Activated CD8-positive, alpha-beta T cell treated with anti-CD3 and anti-CD28 coated beads for 36 hours (primary cell): Measurements from ENCODE around the gene FGFRL1. TPM values are rescaled to one million over a fixed set of nuclear protein-coding genes. Genes with fewer than 3 reads are reported as not detected.

Source experiments
- ATAC-seq: fragments of 200-7000 bp; cut with Tn5 transposase; one replicate; pipeline ENCODE4 v1.10.0; 2021; ENCODE audit warnings: mild to moderate bottlenecking, moderate library complexity
- CTCF ChIA-PET: fragments of 350-600 bp; sonication (Branson Sonifier 250); formaldehyde crosslinking; loops from one replicate; lab custom pipeline; 2021; ENCODE audit warnings: antibody characterized with exemption; lab: Charles Lee
- POLR2A ChIA-PET: fragments of 350-600 bp; sonication (Branson Sonifier 250); formaldehyde crosslinking; loops from one replicate; lab custom pipeline; 2021; ENCODE audit warnings: antibody characterized with exemption; lab: Charles Lee
- DNase-seq: peaks from one replicate; pipeline ENCODE4 v3.0.0-alpha.2; 2020
- H3K27ac Mint-ChIP-seq: one replicate; pipeline ENCODE4 v1.8.0; 2021; ENCODE audit warnings: mild to moderate bottlenecking, mixed read lengths
- H3K27me3 Mint-ChIP-seq: one replicate; pipeline ENCODE4 v1.8.0; 2021; ENCODE audit warnings: mixed read lengths
- H3K36me3 Mint-ChIP-seq: one replicate; pipeline ENCODE4 v1.8.0; 2021; ENCODE audit warnings: low read depth, mixed read lengths
- H3K4me1 Mint-ChIP-seq: one replicate; pipeline ENCODE4 v1.8.0; 2021; ENCODE audit warnings: low read depth, mixed read lengths
- H3K4me3 Mint-ChIP-seq: one replicate; pipeline ENCODE4 v1.8.0; 2021; ENCODE audit warnings: mild to moderate bottlenecking, moderate library complexity, mixed read lengths
- H3K9me3 Mint-ChIP-seq: one replicate; pipeline ENCODE4 v1.8.0; 2021; ENCODE audit warnings: mixed read lengths
- intact Hi-C: fragments of 100-400 bp; cut with micrococcal nuclease; formaldehyde crosslinking; loops from one replicate; pipeline ENCODE4 v1.10.0; 2022
- total RNA-seq, 2 experiments: library from RNA; stranded (reverse); gene quantifications; one replicate each; pipeline ENCODE4 v1.2.3, GENCODE V29; 2021
- TF ChIP-seq, protein P1 (sequence below): fragments of 200-600 bp; IDR thresholded peaks from one replicate; pipeline ENCODE4 v1.8.0; 2022; ENCODE audit warnings: antibody characterized with exemption, mild to moderate bottlenecking

Gene FGFRL1
- total RNA-seq, 2 experiments from 2014 or later: 16.2 to 18.0 TPM

DNA sequence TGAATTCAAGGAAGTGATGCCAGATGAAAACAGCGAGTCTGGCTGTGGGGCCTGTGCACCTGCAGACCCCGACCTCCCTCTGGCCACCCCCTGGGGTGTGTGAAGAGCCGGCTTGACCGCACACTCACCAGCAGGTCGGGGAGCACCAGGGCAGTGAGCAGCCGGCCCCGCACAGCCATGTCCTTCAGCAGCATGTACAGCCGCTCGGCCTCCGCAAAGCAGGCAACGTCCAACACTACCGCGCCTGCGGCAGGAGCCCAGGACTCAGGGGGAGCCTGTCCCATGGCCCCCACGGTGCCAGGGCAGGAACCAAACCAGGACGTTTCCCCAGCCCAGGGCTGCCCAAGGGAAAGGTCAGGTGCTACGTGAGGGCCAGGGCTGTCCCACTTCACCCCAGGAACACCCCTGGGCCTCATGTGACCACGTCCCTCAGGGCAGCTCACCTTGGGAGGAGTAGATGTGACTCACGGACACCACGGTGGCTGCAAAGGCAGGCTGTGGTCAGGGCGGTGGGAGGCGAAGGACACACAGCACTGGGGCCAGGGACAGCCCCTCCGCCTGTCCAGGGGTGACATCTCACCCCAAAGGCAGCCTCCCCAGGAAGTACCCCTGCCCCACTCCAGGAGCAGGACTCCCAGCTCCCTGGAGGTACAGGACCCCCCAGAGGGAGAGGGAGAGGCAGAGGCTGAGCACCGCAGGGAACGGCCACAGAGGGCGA lies 46.2 kb upstream of the FGFRL1 start:
- Mint-ChIP-seq H3K4me1 (peaks cover under 1% of the 10 kb centered on the region), H3K27ac (no peak overlapping the region), H3K4me3 (no peak overlapping the region), H3K9me3 (no peaks in the 10 kb centered on the region), H3K27me3 (no peaks in the 10 kb centered on the region), H3K36me3 (no peaks in the 10 kb centered on the region)
- ATAC-seq (no peak), DNase-seq (no peak)
- POLR2A ChIA-PET: no interaction called here
- TF ChIP-seq, protein P1, sequence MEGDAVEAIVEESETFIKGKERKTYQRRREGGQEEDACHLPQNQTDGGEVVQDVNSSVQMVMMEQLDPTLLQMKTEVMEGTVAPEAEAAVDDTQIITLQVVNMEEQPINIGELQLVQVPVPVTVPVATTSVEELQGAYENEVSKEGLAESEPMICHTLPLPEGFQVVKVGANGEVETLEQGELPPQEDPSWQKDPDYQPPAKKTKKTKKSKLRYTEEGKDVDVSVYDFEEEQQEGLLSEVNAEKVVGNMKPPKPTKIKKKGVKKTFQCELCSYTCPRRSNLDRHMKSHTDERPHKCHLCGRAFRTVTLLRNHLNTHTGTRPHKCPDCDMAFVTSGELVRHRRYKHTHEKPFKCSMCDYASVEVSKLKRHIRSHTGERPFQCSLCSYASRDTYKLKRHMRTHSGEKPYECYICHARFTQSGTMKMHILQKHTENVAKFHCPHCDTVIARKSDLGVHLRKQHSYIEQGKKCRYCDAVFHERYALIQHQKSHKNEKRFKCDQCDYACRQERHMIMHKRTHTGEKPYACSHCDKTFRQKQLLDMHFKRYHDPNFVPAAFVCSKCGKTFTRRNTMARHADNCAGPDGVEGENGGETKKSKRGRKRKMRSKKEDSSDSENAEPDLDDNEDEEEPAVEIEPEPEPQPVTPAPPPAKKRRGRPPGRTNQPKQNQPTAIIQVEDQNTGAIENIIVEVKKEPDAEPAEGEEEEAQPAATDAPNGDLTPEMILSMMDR: no peak
- intact Hi-C loops: no loop called here
- CTCF ChIA-PET: no interaction called here

DNA sequence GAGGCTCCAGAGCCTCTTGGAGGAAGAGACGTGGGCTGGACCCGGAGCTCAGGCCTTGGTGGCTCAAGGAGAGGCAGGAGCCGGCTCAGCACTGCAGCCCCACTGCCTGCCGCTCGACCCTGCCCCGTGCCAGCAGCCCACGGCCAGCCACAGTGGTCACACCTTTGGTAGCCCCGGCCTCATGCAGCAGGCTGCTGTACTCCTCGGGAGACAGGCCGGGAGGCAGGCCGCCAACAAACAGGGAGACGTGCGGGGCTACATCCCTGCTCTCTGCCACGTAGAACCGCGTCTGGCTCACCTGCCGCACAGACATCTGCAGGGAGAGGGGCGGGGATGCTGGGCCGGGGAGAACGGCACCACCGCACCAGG lies 45.7 kb upstream of the FGFRL1 start:
- H3K4me1 Mint-ChIP-seq: peaks cover 6% of the 10 kb centered on the region
- no peak overlapping the region for H3K27ac Mint-ChIP-seq
- H3K4me3 Mint-ChIP-seq: no peak overlapping the region
- DNase-seq: no peak
- ATAC-seq: no peak
- intact Hi-C loops: no loop called here
- H3K27me3 Mint-ChIP-seq: no peaks in the 10 kb centered on the region
- H3K36me3 Mint-ChIP-seq: no peaks in the 10 kb centered on the region
- TF ChIP-seq, protein P1: no peak
- CTCF ChIA-PET: no interaction called here
- POLR2A ChIA-PET: no interaction called here
- H3K9me3 Mint-ChIP-seq: no peaks in the 10 kb centered on the region

DNA sequence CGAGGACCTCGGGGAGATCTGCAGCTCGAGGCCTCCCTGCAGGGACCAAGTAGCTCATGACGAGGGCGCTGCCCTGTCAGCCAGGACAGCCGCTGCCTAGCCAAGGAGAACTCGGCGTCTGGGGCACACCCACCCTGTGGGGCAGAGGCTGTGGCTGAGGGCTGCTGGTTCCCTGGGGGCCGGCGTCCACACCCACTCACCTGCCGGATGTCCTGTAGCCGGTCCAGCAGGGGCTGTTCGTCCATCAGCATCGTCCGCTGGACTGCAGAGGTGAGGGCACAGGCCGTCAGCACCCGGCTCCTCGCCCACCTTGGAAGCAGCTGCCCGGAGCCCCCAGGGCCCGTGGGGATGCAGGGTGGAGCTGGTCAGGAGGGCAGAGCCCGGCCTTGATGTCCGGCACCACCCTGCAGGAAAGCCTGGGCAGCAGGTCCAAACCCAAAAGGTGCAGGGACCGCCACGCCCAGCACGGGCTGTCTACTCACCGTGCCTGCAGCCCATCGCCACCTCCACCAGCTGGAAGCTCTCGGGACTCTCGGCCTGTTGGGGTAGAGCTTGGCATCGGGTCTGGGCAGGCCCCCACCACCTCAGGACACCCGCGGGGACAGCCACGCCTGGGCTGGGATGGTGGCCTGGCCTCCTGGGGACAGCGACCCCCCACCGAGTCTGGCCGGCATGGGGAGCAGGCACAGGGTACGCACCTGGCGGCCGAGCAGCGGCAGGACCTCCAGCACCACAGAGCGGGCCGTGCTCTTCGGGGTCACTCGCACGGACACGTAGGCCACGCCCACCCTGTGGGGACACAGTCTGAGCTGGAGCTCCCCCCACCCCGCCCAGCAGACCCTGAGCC lies 44.9 kb upstream of the FGFRL1 start:
- ATAC-seq (no peak), DNase-seq (no peak)
- no peaks in the 10 kb centered on the region for H3K27me3 Mint-ChIP-seq
- H3K27ac Mint-ChIP-seq: no peak overlapping the region
- TF ChIP-seq, protein P1: no peak
- ChIA-PET POLR2A (no interaction called here), CTCF (no interaction called here)
- no peaks in the 10 kb centered on the region for H3K9me3 Mint-ChIP-seq
- H3K4me3 Mint-ChIP-seq: no peak overlapping the region
- intact Hi-C loops: no loop called here
- peaks cover 10% of the 10 kb centered on the region for H3K4me1 Mint-ChIP-seq
- no peaks in the 10 kb centered on the region for H3K36me3 Mint-ChIP-seq

DNA sequence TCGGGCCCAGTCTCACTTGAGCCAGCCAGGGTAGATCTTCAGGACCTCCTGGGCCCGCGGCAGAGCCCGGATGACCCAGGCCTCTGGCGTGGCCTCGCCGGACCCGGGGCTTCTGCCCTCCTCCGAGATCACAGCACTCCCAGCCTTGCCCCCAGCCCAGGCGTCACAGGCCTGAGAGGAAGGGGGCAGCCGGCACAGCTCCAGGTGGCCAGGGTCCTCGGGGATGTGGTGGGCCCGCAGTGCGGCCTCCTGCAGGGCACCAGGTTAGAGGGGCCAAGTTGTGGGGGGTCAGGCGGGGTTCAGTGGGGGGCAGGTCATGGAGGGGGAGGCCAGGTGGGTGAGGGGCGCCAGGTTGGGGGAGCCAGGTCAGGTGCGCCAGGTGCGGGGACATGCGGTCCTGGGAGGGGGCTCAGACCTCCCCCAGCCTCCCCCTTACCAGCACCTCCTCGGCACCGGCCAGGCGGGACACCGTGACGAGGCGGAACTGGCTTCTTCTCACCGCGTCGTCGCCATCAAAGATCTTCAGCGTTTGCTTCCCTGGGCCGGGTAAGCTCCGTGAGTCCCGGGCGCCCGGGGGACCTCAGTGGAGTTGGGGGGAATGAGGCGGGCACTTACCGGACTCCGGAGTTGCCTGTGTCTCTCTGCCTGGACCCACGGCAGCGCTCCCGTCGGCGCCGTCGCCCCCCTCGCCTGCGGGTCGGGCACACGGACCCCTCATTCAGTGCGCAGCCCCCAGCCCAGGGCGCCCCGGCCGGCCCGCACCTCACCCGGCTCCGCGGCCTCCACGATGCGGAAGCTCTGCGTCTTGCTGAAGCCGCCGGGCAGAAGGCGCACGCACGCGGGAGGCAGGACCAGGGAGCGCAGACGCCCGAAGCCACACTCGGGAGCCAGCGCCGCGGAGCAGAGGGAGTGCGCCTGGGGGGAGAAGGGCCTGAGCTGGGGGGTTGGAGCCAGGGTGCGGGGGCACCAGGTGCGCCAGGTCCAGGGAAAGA lies 44.0 kb upstream of the FGFRL1 start:
- H3K27me3 Mint-ChIP-seq: no peaks in the 10 kb centered on the region
- no peaks in the 10 kb centered on the region for H3K36me3 Mint-ChIP-seq
- H3K4me3 Mint-ChIP-seq: no peak overlapping the region
- intact Hi-C loops: no loop called here
- no peak overlapping the region for H3K27ac Mint-ChIP-seq
- TF ChIP-seq, protein P1: no peak
- DNase-seq: no peak
- ATAC-seq: no peak
- ChIA-PET CTCF (no interaction called here), POLR2A (no interaction called here)
- H3K9me3 Mint-ChIP-seq: no peaks in the 10 kb centered on the region
- H3K4me1 Mint-ChIP-seq: peaks cover 13% of the 10 kb centered on the region
